Measurements from ENCODE around the gene SERINC5.

SERINC5 gene

DNA sequence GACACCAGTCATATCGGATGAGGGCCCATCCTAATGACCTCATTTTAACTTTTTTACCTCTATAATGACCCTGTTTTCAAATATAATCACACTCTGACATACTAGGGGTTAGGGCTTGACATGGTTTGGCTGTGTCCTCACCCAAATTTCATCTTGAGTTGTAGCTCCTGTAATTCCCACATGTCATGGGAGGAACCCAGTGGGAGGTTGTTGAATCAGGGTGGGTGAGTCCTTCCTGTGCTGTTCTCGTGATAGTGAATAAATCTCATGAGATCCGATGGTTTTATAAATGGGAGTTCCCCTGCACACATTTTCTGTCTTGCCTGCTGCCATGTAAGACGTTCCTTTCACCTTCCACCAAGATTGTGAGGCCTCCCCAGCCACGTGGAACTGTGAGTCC is 148.9 kb downstream of the SERINC5 start:
- intact Hi-C loops (cut with DNase I; ENCODE audit: low total_unique reads) = no loop called here
- no peak for DNase-seq
- TF ChIP-seq, protein P1, sequence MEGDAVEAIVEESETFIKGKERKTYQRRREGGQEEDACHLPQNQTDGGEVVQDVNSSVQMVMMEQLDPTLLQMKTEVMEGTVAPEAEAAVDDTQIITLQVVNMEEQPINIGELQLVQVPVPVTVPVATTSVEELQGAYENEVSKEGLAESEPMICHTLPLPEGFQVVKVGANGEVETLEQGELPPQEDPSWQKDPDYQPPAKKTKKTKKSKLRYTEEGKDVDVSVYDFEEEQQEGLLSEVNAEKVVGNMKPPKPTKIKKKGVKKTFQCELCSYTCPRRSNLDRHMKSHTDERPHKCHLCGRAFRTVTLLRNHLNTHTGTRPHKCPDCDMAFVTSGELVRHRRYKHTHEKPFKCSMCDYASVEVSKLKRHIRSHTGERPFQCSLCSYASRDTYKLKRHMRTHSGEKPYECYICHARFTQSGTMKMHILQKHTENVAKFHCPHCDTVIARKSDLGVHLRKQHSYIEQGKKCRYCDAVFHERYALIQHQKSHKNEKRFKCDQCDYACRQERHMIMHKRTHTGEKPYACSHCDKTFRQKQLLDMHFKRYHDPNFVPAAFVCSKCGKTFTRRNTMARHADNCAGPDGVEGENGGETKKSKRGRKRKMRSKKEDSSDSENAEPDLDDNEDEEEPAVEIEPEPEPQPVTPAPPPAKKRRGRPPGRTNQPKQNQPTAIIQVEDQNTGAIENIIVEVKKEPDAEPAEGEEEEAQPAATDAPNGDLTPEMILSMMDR (IDR thresholded peaks at IDR 0.05) = no peak

DNA sequence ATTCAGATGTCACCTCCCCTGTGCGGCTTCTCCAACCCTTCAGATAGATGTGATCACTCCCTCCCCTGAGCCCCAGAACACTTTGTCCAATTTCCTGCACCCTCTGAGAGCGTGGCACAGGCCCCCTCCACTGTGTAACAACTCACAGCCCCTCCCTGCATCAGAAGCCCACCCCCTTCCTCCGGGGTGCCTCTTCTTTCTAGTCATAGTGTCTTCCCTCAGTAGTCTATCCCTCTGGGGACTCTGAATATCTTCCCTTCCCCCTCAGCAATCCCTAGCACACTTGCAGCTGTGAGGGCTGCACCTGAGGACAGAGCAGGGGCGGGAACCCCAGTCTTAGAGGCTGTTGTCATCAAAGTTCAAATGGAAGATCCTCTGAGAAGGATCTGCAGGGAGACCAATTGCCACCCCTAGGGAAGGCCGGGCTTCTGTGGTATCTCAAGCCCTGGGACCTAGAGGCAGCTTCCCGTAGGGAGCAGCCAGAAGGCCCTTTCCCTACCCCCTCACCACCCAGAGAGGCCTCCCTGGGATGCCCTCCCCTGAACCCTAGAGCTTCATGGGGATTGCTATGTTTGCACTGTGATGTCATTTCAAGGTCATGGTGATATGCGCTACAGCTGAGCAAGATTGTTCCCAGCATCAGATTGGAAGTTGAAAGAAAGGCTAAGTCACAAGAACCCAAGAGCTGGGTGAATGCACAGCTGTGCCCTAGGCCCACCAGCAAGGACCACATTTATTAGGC is 150.0 kb downstream of the SERINC5 start:
- H3K36me3 ChIP-seq = no peaks in the 10 kb centered on the region
- H3K4me1 ChIP-seq = peaks cover 0 to 7% (median 5%) of the 10 kb centered on the region in 4 donors
- H3K9me3 ChIP-seq = no peaks in the 10 kb centered on the region
- H3K27ac ChIP-seq = no peak overlapping the region
- no peak overlapping the region for H3K4me3 ChIP-seq
- H3K27me3 ChIP-seq = no peaks in the 10 kb centered on the region
- TF ChIP-seq, protein P1 (IDR thresholded peaks at IDR 0.05) = no peak
- no peak for DNase-seq
- intact Hi-C loops (cut with DNase I; ENCODE audit: low total_unique reads) = no loop called here

More for the DNA sequence above, 148.9 kb downstream of the SERINC5 start:
- Histone ChIP-seq H3K27ac (no peak overlapping the region), H3K27me3 (no peaks in the 10 kb centered on the region), H3K9me3 (no peaks in the 10 kb centered on the region), H3K4me3 (no peak overlapping the region), H3K36me3 (no peaks in the 10 kb centered on the region), H3K4me1 (peaks cover 0 to 7% (median 5%) of the 10 kb centered on the region in 4 donors)

- TF ChIP-seq, protein P1 (IDR thresholded peaks at IDR 0.05) = no peak
- no peak overlapping the region for H3K27ac ChIP-seq
- H3K9me3 ChIP-seq = no peaks in the 10 kb centered on the region
- H3K36me3 ChIP-seq = no peaks in the 10 kb centered on the region
- intact Hi-C loops (cut with DNase I; ENCODE audit: low total_unique reads) = no loop called here
- no peak overlapping the region for H3K4me3 ChIP-seq
- H3K4me1 ChIP-seq = no peaks in the 10 kb centered on the region
- H3K27me3 ChIP-seq = no peaks in the 10 kb centered on the region
- no peak for DNase-seq
Observed at GRCh38 chr5:80103371-80103770, 152.5 kb downstream of the SERINC5 start.

DNA sequence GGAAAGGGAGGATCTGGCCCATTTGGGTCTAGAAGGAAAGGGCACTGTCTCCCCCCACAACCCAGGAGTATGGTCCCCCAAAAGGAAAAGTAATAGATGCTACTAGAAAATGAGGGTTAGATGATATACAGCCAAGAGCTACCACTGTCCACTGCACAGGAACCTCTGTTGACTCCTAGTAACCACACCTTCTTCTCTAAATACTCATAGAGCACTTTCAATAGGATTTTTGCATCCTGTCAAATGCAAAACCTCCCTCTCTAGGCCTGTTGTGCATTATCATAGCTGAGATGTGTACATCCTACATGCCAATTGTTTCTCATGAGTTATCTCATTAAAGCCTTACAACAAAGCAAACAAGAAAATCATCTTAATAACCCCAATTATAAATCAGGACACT is 153.9 kb downstream of the SERINC5 start:
- Histone ChIP-seq H3K27me3 (no peaks in the 10 kb centered on the region), H3K36me3 (no peaks in the 10 kb centered on the region), H3K27ac (no peak overlapping the region), H3K4me3 (no peak overlapping the region), H3K4me1 (no peaks in the 10 kb centered on the region), H3K9me3 (no peaks in the 10 kb centered on the region)
- intact Hi-C loops (cut with DNase I; ENCODE audit: low total_unique reads) = no loop called here
- TF ChIP-seq, protein P1 (IDR thresholded peaks at IDR 0.05) = no peak
- no peak for DNase-seq

- Histone ChIP-seq H3K27ac (no peak overlapping the region), H3K9me3 (no peaks in the 10 kb centered on the region), H3K27me3 (no peaks in the 10 kb centered on the region), H3K36me3 (no peaks in the 10 kb centered on the region), H3K4me3 (no peak overlapping the region), H3K4me1 (no peaks in the 10 kb centered on the region)
- TF ChIP-seq, protein P1 (IDR thresholded peaks at IDR 0.05) = no peak
- intact Hi-C loops (cut with DNase I; ENCODE audit: low total_unique reads) = no loop called here
- no peak for DNase-seq
Observed at GRCh38 chr5:80097451-80097850, 158.4 kb downstream of the SERINC5 start.
